ENCODE measurements around the gene HOXA11.

Gene HOXA11

GRCh38 chr7:27192546-27193334, 7.7 kb upstream of the HOXA11 start:
- no peak for FAIRE-seq

GRCh38 chr7:27191833-27192545, 7.0 kb upstream of the HOXA11 start:
- no peak for FAIRE-seq

GRCh38 chr7:27191161-27191731, 6.2 kb upstream of the HOXA11 start:
- FAIRE-seq: no peak

DNA sequence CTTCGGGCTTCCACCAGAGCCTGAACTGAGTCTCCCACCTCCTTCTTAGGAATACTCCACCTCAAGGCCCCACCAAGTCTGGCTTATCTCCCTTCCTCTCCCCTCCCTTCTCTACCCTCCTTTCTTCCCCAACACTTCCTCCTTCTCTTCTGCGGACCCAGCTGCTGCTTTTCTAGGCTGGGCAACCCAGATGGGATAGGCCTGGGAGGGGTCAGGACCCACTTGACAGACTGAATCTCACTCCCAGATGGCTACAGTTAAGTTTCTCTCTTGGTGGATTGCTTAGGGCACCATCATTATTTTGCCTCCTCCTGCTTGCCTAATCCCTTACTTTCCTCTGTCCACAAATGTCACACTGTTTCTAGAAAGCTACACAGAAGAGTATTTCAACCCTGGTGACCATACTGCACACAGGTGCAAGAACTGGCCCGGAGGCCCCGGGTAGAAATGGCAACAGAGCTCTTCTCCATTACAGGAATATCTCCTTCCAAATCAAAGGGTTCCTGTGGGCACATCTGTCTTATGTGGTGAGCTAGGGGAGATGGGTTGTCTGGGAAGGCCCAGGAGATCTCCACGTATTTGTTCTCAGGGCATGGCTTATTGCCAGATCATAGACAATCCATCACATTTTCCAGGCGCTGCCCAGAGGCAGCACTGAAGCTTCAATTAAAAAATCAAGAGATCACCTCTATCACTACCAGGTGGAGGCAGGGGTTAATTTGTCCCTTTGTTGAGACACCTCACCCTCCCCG, 5.1 kb upstream of the HOXA11 start:
- no peak for FAIRE-seq

DNA sequence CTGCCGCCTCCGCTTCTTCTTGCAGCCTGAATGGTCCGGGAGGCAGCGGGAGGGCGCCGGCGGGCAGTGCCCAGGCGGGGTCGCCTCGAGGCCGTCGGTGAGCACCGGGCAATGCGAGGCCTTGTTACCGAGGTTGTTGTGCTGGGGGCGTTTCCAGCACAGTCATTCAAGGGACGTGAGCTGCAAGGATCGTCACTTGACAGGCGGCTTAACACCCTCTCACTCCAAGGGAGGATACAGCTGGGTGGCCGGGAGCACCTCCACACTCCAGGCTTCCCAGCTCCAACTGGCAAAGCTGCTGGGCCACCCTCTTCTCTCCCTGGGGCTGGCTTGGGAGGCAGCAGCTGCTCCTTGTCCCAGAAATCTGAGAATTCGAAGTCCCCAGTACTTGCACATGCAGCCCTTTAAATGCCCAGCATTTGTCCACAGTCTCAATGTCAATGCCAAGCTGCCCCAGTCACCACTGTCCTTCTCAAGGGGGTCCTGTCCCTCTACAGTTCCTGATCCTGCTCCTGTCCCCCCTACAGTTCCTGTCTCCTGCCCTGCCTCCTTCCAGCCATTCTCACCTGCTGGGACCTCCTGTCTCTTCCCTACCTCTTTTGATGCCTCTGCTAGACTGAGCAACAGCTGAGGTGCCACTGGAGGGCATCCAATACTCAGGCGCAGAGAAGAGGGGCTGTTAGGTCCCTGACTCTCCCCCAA, 4.4 kb upstream of the HOXA11 start:
- FAIRE-seq: no peak

DNA sequence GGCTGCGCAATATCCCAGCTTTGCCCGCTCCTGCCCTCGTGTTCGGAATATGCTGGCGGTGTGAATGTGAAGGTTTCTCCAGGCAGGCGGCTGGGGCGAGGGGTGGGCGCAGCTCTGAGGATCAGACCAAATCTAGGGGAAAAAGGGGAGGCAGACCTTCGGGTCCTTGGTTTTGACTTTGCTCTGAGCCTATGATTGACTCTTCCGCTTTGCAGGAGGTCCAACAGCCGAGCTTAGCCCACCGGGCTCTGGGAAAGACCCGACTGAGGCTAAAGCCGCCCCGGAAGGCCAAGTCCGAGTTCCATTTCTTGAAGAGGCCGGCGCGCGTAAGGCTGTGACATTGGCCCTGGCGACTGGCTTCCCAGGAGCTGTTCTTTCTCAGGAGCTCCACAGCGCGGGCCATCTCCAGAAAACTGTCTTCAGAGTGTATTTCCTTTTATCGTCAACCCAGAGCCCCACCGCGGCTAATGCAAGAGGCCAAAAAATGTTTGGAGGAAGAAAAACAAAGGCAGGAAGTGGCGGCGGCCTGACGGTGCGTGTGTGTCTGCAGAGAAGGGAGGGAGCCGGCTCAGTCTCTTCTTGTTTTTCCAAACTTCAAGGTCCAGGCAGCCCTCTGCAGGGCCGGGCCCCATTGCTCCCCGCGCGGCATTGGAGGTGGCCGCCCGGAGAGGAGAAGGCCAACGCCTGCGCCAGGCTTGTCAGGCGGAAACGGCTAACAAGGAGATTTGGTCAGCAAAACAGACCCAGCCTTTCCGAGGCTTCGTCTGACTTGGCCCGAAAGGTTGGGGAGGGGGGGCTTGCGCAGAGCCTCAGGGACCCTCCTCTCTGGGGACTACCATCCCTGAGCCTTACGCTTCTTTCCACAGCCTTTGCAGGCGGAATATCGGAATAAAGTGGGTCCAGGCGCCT, 3.6 kb upstream of the HOXA11 start:
- FAIRE-seq: no peak

DNA sequence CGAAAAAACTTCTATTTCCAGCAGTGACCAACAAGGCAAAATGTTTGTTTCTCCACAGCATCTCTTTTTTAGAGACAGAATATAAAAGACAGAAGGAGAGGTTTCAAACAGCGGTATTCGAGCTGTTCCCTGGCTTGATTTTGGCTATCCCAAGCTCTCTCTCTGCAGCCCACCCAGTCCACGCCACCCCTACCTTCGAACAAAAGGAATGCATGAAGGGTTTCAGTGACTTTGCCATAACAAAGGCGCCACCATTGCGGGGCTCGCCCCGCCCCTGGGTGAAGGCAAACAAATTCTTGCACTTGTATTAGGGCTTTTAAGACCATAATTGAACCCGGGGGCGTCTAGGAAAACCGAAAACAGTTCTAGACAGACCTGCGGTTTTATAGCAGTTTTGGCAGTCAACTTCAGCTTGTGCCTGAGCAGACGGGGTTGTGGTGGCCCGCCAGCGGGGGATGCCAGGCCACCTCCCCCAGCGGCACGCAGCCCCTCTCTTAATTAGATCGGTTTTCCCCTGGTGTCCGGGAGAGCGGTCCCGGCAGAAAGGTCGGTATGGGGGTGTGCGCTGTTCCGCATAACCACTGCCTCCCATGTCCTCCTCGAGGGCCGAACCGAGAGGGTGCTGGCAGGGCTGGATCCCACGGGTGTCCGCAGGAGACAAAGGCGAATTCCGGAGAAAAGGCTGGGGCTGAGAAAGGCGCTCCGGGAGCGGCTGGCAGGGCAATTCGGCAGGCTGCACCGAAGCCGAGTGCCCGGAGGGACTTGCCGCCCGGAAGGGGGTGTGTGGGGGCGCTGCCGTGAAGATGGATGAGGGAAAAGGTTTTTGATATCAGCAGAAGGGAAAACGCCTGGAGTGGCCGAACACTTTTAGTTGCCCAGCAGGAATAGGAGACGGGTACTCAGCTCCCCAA, 2.7 kb upstream of the HOXA11 start:
- no peak for FAIRE-seq

DNA sequence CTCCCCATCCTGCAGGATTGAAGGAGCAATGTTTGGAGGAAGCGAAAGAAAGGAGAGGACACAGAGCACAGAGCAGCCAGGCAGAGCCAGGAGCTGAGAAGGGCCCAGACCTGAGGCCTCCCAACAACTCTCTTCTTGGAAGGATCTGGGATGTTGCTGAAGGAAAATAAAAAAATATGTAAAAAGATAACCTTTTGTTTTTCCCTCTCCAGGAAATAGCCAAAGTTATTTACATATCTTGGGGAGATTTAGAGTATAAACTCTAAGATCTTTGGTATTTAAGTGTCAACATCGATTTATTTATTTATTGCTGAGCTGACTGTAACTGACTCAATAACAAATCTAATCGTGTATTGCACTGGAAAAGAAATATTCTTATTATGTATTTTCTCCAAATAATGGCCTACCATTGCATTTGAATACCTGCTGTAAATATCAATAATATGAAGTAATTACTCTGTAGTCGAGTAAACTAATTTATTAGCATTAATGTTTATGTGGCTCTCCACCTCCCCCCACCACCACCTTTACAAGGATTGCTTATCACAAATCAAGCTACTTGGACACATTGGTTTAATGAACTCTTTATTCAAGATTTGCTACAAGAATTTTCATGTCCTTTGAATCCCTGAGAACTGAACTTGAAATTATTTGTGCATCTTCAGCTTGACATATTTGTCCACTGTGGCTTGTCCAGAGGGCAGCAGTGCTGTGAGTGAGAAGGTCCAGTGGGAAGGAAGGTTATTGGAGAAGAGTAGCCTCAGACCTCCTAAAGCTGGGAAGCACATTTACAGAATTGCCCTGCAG, 1.8 kb upstream of the HOXA11 start:
- peak; percentile 19 for FAIRE-seq

DNA sequence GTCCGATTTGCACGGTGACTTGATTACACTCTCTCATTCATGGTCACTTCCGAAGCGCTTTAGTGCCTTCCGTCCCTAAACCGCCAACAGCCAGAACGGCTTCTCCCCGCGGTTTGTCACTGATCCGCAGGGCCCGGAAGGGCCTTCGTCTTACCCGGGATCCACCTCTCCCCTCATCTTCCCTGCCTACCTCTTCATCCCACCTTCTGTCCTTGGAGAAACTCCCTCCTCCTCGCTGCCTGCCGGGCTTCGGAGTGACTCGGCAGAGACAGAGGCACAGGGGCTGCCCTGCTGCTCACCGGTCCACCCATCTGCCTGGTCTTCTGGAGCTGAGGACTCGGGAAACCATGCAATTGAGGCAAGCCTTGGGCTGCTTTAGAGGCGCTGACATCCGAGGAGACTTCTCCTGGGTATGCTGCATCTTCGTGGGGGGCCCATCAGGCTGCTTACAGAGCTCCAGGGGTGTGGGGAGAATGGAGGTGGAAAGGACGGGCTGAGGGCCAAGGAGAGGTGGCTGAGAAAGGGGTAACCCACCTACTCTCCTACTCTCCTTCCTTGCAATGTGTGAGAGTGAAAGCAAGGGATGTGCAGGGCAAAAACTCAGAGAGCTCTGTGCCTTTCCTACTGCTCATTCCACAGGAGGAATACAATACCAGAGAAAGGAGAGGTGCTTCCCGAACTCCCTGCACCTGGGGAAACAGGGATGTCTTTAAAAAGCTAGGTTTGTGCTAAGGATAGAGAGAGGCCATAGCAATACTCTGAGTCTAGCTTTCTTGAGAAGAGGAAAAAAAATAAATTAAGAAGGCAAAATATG, 1.0 kb upstream of the HOXA11 start:
- FAIRE-seq: no peak

GRCh38 chr7:27184337-27185012, 557 bp downstream of the HOXA11 start:
- no peak for FAIRE-seq

DNA sequence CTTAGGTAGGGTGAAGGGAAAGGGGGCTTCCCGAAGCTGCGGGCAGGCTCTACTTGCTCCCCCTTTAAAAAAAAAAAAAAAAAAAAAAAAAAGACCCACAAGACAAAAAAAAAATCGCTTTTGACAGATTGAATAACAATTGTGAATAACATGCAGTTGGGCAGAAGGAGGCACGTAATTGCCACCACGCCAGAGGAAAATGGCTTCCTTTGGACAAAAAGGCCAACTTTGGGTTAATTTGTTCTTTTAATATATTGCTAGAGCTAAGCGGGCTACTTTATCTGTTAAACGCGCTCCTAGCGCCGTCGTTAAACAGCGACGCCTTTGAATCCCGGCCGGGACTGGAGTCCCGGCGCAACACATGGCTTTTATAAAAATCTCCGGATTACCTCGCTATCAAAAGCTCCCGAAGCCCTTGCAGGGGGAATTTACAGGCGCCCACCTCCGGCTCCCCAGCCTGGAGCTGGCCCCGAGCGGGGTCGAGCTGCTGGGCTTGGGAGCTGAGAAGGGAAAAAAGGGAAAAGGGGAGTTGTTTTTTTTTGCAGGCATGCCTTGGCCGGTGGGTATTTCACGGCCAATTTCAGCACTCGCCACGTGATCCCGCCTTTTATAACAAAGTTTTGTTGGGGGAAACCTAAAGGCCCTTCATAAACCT, 1.2 kb downstream of the HOXA11 start:
- peak; percentile 27 for FAIRE-seq

GRCh38 chr7:27182861-27183681, 2.0 kb downstream of the HOXA11 start:
- FAIRE-seq: no peak

DNA sequence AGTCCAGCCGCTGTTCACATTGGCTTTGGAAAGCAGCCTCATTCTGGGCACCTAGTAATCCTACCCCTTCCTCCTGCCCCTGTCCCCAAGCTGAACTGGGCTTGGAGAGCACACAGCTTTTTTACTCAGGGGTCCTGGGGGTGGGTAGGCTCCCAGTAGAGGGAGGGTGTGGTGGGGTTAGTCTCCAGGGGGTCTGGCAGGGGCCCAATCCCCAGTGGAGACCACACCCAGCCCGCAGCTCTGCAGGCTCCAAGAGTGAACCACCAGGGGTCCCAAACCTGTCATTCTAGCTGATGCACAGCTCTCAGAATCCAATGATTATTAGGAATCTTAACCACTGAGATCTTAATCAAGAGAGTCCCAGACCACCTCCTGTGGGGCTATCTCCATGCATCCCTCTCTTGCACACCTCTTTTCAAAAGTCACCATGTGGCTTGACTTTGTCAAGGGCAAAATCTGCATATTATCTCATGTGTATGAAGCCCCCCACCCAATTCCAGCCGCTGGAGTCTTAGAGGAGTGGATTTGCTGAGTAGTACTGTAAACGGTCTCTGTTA, 2.7 kb downstream of the HOXA11 start:
- FAIRE-seq: no peak

- no peak for FAIRE-seq
These were observed 3.2 kb downstream of the HOXA11 start for GRCh38 chr7:27181795-27182275.

DNA sequence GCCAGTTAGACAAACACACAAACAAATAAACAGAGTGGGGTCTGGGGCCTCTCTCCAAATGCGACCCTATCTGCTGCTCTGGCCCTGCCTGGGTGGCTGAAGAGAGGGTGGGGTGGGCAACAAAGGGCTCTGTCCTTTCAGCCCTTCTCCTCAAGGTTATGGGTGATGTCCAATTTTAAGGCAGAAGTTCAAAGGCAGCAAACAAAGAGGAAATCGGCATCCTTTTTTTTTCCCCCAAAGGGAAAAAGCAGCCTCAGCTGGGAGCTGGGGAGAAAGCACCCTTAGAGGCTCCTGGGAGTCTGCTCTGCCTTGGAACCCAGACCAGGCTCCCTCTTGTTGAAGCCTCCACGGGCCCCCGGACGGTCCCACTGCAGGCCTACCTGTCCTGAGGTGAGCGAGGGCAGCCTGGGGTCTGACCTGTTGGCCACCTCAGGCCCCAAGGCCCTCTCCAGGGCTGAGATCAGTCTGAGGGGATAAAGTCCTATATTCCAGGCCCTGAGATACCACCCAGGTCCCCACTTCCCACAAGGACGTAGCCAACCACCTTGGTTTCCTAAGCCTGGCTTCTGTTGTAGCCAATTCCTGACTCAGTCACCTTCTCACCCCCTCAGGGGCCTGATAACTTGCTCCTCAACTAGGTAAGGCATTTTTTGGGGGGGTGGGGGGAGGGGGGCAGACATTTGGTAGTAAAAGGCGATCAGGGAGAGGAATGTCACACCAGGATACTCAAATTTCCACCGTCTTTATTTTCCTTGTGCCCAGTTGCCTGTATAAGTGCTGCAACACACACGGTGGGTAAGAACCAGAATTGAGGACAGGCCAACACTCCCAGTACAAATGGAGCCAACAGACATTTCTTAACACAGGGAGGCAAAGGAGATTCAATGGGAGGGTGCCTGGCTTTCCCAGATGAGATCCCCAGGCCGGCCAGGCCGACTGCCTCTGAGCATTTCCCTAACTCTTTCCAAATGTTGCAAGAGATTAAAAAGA, 4.3 kb downstream of the HOXA11 start:
- FAIRE-seq: peak; percentile 77

Measured in G401.6 (cell line).